Esophagus muscularis mucosa (tissue), 4 donors: ENCODE results near the gene DCUN1D4. TPM values are rescaled to one million over a fixed set of nuclear protein-coding genes. Genes with fewer than 3 reads are reported as not detected.

Experiments used
- DNase-seq: peaks from one replicate; pipeline ENCODE4 v3.0.0-alpha.2; 2017; ENCODE audit errors: extremely low spot score
- H3K27ac ChIP-seq, 4 donors: fragments of 200-600 bp; sonication (generic); replicated peaks in 1 of 4; 1 replicate in 3 of 4; 2 replicates in 1 of 4; pipeline ENCODE4 v1.5.1; 2016 to 2019; ENCODE audit warnings: mild to moderate bottlenecking in 1 of 4
- H3K27me3 ChIP-seq, 4 donors: fragments of 200-600 bp; sonication (generic); one replicate each; pipeline versions ENCODE4 v1.5.1 to v1.6.0; 2016 to 2019
- H3K36me3 ChIP-seq, 4 donors: fragments of 200-600 bp; sonication (generic); one replicate each; pipeline ENCODE4 v1.5.1; 2016 to 2019
- H3K4me1 ChIP-seq, 4 donors: fragments of 200-600 bp; sonication (generic); one replicate each; pipeline ENCODE4 v1.5.1; 2016 to 2019
- H3K4me3 ChIP-seq, 4 donors: fragments of 200-600 bp; sonication (generic); 1 replicate in 2 of 4; 2 replicates in 2 of 4; pipeline ENCODE4 v1.5.1; 2016 to 2019; ENCODE audit warnings: mild to moderate bottlenecking in 4 of 4, moderate library complexity in 1 of 4
- H3K9me3 ChIP-seq, 4 donors: fragments of 200-600 bp; sonication (generic); 1 replicate in 3 of 4; 2 replicates in 1 of 4; pipeline ENCODE4 v1.5.1; 2016 to 2019
- CTCF ChIP-seq, 3 experiments: fragments of 200-600 bp in 2 of 3; fragments of 450-650 bp in 1 of 3; sonication (generic) in 2 of 3; IDR thresholded peaks; one replicate each; pipeline ENCODE4 v1.5.1; 2017 to 2019; ENCODE audit warnings: antibody characterized with exemption in 3 of 3, mild to moderate bottlenecking in 2 of 3, moderate library complexity in 1 of 3
- EP300 ChIP-seq: sonication (generic); formaldehyde crosslinking; IDR thresholded peaks from one replicate; pipeline ENCODE4 v1.6.1; 2017; ENCODE audit warnings: antibody characterized with exemption
- POLR2A ChIP-seq: fragments of 450-650 bp; IDR thresholded peaks from one replicate; pipeline ENCODE4 v1.6.1; 2017; ENCODE audit warnings: antibody characterized with exemption, moderate library complexity, mild to moderate bottlenecking, low read depth
- POLR2AphosphoS5 ChIP-seq, 2 donors: sonication (generic); formaldehyde crosslinking; IDR thresholded peaks; one replicate each; pipeline ENCODE4 v1.6.1; 2017; ENCODE audit warnings: antibody characterized with exemption in 2 of 2
- WGBS: methylation state at CpG from one replicate; pipeline ENCODE4 v1.1.5; 2018; 5-methylcytosine and 5-hydroxymethylcytosine counted together
- intact Hi-C: fragments of 100-400 bp; cut with DNase I; formaldehyde crosslinking; loops from one replicate; pipeline ENCODE4 v1.15.1; 2023
- total RNA-seq, 4 donors: library from RNA; depleted of rRNA; stranded (reverse); fragments of >200 nt; gene quantifications; one replicate each; pipeline versions ENCODE4 v1.1.0 to v1.2.1, GENCODE V29; 2016

The DCUN1D4 gene
- total RNA-seq, 4 donors from 2014 or later, result 36.0 to 70.6 (median 51.9) TPM

- Histone ChIP-seq H3K27me3 (no peaks in the 10 kb centered on the region), H3K9me3 (no peaks in the 10 kb centered on the region), H3K27ac (peak overlapping the region; percentile 94 to 99 (median 96)), H3K4me3 (peak overlapping the region; percentile 76 to 95 (median 88)), H3K4me1 (peaks cover 12 to 33% (median 30%) of the 10 kb centered on the region in 4 donors), H3K36me3 (no peaks in the 10 kb centered on the region)
- 1% methylated on average over 19 of the region's 20 CpGs for WGBS
- DNase-seq, result no peak
- TF ChIP-seq POLR2A (no peak), CTCF (IDR thresholded peaks at IDR 0.05) (no peak), POLR2AphosphoS5 (IDR thresholded peaks at IDR 0.05) (no peak), EP300 (no peak)
- intact Hi-C loops, result no loop called here
These were observed 793 bp upstream of the DCUN1D4 start for GRCh38 chr4:51842167-51842553.

GRCh38 chr4:51843309-51844152 is 578 bp downstream of the DCUN1D4 start:
- WGBS, result under 1% methylated on average over 34 of the region's 64 CpGs
- peak overlapping the region; percentile 94 to 99 (median 96) for H3K27ac ChIP-seq
- peak; percentile 94 for DNase-seq

GRCh38 chr4:51844153-51845054 is 1.5 kb downstream of the DCUN1D4 start:
- no peaks in the 10 kb centered on the region for H3K9me3 ChIP-seq
- peak; percentile 97 for DNase-seq
- H3K4me1 ChIP-seq, result peaks cover 12 to 50% (median 49%) of the 10 kb centered on the region in 4 donors
- intact Hi-C loops, result no loop called here
- H3K4me3 ChIP-seq, result peak overlapping the region; percentile 76 to 95 (median 88)
- H3K36me3 ChIP-seq, result peaks cover 0 to 4% (median 0%) of the 10 kb centered on the region in 4 donors
- H3K27ac ChIP-seq, result peak overlapping the region; percentile 94 to 99 (median 96)
- 1% methylated on average over 27 of the region's 71 CpGs for WGBS
- no peaks in the 10 kb centered on the region for H3K27me3 ChIP-seq
- TF ChIP-seq POLR2AphosphoS5 (IDR thresholded peaks at IDR 0.05) (peak; percentile 72 to 83), CTCF (IDR thresholded peaks at IDR 0.05) (no peak)

More at GRCh38 chr4:51843309-51844152, 578 bp downstream of the DCUN1D4 start:
- Histone ChIP-seq H3K36me3 (no peaks in the 10 kb centered on the region), H3K27me3 (no peaks in the 10 kb centered on the region), H3K4me3 (peak overlapping the region; percentile 76 to 95 (median 88)), H3K4me1 (peaks cover 12 to 43% (median 41%) of the 10 kb centered on the region in 4 donors), H3K9me3 (no peaks in the 10 kb centered on the region)
- intact Hi-C loops, result no loop called here
- TF ChIP-seq POLR2AphosphoS5 (IDR thresholded peaks at IDR 0.05) (no peak), EP300 (no peak), CTCF (IDR thresholded peaks at IDR 0.05) (no peak), POLR2A (no peak)

- Histone ChIP-seq H3K9me3 (no peaks in the 10 kb centered on the region), H3K4me3 (peak overlapping the region; percentile 76 to 95 (median 88)), H3K36me3 (peaks cover 0 to 6% (median 0%) of the 10 kb centered on the region in 4 donors), H3K27ac (peak overlapping the region; percentile 94 to 99 (median 96)), H3K27me3 (no peaks in the 10 kb centered on the region), H3K4me1 (peaks cover 12 to 57% (median 55%) of the 10 kb centered on the region in 4 donors)
- WGBS, result 52% methylated on average over 6 of the region's 6 CpGs
- TF ChIP-seq POLR2AphosphoS5 (IDR thresholded peaks at IDR 0.05) (no peak), POLR2A (no peak), CTCF (IDR thresholded peaks at IDR 0.05) (no peak), EP300 (no peak)
- intact Hi-C loops, result no loop called here
- DNase-seq, result no peak
These were observed 2.1 kb downstream of the DCUN1D4 start for GRCh38 chr4:51845055-51845426.
